ENCODE results near the gene MVP.

DNA sequence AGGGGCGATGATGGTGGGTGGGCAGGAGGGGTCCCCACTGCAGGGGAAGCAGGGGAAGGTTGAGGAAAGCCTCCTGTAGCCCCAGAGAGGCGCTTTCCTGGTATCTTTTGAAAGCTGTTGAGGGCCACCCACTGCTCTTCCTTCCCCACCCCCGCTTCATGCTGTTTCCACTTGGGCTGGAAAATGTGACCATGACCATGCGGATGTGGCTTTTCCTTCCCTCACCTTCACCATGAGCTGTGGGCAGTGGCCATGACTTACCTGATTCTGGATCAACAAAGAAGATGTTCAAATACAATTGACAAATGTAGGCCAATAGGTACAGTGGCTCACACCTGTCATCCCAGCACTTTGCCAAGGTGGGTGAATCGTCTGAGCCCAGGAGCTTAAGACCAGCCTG, 13.8 kb downstream of the MVP start:
- TF ChIP-seq CTCF (IDR thresholded peaks at IDR 0.05): no peak
- no peak for TF ChIP-seq POLR2A (IDR thresholded peaks at IDR 0.05)
